GM21360 (cell line): Measurements from ENCODE around the gene OTOS.

ENCODE experiments used
- ATAC-seq: cut with Tn5 transposase; IDR thresholded peaks from one replicate; pipeline ENCODE4 v1.9.1; 2021; ENCODE audit warnings: mild to moderate bottlenecking, moderate library complexity; ENCODE audit not compliant: unreplicated experiment

Gene OTOS

DNA sequence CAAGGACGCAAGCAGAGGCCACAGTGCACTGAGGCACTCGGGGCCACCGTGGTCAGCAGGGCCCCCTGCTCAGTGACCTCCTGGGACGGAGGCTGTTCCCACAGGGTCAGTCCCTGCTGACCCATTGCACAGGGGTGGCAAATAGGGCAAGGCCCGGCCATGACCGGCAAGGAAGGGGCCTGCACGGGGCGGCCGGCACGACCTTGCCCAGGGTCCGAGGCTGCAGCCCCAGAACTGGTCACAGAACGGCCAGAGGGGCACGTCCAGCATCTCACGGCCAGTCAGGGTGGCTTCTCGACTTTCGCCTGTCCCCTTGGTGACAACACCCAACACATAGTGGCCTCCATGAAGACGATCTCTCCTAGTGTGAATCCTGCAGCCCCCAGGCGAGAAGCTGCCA is 27.6 kb upstream of the OTOS start:
- no peak for ATAC-seq

- no peak for ATAC-seq
Observed at GRCh38 chr2:240167588-240167880, 27.1 kb upstream of the OTOS start.

DNA sequence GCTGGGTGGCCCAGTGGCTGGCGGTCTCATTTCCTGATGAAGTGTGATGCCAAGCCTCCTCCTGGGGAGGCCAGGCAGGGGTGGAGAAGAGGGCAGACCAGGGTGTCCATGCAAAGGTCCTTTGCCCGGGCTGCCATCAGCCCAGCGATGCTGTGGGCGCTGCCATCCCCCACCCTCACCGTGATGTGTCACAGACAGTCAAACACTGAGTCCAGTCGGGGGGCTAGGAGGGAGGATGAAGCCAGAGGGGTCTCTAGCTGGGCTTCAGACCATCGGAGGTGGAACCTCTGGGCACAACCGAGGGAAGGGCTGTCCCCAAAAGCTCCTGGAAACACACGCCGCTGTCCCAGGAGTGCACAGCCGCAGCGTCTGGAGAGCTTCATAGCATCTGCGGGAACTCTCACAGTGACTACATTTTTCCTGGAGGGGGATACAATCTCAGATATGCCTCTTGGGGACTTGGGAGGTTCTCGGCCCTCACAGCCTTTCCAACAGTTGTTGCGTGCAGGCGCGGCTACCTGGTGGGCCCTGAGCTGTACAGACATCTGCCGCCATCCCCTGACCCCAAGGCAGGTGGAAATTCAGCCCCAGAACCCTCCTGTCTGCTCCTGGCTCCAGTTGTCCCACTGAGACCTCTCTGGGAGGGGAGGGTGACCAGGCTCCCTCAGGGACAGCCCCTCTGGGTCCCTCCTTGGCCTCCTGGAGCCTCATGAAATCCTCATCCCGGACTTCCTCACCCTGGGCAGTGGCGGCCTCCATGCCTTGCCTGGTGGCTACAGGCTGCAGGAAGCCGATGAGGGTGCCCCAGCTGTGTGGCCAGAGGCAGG is 26.5 kb upstream of the OTOS start:
- ATAC-seq: no peak

GRCh38 chr2:240166191-240166590 is 25.7 kb upstream of the OTOS start:
- no peak for ATAC-seq

DNA sequence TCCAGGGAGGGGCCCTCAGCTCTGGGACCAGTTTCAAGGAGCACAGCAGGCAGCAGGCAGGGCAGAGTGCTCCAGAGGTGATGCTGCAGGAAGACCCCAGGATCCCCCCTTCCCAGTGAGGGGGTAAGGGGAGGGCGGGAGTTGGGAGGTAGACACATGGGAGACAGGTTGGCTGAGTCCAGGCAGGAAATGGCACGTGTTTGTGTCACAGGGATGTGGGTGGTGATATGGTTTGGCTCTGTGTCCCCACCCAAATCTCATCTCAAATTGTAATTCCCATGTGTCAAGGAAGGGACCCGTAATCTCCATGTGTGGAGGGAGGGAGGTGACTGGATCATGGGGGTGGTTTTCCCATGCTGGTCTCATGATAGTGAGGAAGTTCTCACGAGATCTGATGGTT is 25.2 kb upstream of the OTOS start:
- ATAC-seq: no peak

DNA sequence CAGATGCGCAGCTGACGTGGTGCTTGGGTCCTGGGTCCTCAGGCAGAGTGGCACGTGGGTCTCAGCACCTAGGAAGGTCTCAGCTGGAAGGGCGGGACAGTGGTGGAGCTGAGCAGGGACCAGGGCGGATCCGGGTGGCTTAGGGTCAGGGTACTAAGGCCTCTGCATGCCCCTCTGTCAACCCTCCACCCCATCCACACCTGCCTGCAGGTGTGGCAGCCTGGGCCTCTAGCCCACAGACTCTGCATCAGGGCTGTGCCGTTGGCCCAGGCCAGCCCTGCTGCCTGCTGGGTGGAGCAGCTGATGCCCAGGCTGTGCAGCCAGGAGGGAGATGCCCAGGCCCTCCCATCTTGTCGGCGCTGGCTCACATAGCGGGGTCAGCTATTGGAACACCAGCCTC is 24.6 kb upstream of the OTOS start:
- no peak for ATAC-seq

- ATAC-seq: no peak
Observed at GRCh38 chr2:240164586-240164985, 24.1 kb upstream of the OTOS start.

DNA sequence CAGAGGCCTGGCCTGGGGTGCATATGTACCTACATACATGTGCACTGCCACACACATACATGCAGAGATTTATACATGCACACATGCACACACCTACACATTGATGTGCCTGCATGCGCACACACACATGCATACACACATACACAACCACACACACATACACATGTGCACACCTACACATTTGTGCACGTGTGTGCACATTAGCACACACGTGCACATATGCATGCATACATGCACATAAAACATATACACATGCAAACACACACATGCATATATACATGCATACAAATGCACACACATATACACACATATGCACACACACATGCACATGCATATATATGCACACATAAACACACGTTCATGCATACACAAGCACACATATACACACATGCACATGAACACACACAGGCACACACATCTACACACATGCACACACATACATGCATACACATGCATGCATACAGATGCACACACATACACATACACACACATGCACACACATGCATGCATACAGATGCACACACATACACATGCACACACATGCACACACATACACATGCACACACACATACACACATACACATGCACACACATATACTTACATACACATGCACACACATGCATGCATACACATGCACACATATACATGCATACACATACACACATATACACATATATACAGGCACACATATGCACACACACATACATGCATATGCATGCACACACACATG is 23.6 kb upstream of the OTOS start:
- ATAC-seq: no peak

DNA sequence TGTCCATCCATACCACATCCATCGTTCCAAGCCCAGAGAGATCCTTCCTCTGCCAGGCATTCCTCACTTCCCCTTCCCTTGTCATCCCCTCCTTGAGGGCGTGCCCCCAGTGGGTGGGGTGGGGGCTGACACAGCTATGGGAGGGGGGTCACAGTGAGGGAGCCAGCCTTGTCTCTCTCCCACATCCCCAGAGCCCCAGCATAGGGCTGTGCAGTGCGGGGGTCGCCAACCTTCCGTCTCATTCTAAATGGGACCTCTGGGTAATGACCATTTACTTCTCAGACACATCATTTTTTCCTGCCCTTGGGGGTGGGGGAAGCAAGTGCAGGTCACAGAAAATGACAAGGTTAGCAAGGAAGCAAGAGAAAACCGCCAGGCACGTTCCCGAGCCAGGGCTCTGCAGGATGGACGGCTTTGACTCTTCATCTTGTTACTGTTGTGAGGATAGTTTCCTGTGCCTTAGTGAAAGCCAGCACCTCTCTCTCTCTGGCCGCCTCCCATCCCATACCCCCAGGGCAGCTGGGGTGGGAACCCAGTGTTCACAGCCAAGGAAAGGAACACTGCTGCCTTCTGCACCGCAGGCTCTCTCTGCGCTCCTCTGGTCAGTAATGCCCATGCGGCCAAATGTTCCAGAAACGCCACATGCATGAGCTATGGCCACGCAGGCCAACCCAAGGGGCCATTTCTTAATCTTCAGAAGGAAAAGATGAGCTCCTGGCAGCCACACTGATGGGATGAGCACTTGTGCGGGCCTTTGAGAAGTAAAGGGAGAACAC is 22.7 kb upstream of the OTOS start:
- no peak for ATAC-seq

DNA sequence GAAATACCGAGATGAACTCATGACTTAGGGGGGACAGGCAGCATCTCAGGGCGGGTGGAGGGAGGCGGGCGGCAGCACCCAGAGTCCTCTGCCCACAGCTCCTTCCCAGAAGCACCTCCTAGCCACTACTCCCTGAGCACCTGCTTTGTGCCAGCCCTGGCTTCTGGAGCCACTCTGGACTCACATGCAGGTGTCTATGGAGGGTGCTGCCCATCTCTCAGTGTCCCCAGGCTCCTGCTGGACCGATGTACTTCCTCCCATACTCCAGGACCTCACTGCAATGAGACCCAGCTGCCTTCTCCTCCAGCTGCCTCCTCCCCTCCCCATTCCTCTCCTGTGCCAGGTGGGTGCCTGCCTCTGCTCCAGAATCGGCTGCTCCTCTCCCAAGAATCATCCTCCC is 22.1 kb upstream of the OTOS start:
- no peak for ATAC-seq

DNA sequence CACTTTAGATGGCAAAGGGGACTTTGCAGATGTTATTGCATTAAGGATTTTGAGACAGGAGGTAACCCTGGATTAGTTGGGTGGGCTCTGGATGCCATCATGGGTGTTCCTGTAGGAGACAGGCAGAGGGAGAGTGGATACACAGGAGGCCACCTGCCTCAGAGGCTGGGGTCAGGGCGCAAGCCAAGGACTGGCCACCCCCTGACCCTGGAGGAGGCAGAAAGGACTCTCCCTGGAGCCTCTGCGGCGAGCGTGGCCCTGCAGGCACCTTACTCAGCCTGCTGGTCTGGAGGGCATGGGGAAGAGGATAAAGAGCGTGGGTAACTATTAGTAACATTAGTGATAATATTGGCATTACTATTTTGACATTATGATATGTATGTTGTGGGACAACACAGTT is 21.6 kb upstream of the OTOS start:
- no peak for ATAC-seq

DNA sequence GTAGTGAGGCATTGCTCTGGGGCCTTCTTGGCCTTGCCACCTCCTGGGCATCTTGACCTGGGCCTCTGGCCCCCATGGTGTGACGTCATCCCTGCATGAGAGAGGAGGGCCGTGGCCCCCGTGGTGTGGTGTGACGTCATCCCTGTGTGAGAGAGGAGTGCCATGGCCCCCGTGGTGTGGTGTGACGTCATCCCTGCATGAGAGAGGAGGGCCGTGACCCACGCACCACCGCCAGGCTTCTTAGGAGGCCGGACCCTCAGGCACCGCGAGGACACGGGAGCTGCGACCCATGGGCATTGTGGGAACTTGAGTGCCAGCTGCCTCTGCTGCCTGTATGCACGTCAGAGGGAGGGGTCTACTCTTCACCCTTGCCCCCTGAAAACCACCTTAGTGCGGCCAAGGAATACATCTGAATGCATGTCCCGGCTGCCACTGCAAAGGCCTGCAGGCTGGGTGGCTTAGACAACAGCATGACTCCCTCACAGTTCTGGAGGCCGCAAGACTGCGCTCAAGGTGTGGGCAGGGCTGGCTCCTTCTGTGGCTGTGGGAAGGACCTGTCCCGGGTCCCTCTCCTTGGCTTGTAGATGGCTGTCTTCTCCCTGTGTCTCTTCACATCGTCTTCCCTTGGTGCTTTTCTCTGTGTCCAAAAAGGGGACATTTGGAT is 20.8 kb upstream of the OTOS start:
- ATAC-seq: no peak

DNA sequence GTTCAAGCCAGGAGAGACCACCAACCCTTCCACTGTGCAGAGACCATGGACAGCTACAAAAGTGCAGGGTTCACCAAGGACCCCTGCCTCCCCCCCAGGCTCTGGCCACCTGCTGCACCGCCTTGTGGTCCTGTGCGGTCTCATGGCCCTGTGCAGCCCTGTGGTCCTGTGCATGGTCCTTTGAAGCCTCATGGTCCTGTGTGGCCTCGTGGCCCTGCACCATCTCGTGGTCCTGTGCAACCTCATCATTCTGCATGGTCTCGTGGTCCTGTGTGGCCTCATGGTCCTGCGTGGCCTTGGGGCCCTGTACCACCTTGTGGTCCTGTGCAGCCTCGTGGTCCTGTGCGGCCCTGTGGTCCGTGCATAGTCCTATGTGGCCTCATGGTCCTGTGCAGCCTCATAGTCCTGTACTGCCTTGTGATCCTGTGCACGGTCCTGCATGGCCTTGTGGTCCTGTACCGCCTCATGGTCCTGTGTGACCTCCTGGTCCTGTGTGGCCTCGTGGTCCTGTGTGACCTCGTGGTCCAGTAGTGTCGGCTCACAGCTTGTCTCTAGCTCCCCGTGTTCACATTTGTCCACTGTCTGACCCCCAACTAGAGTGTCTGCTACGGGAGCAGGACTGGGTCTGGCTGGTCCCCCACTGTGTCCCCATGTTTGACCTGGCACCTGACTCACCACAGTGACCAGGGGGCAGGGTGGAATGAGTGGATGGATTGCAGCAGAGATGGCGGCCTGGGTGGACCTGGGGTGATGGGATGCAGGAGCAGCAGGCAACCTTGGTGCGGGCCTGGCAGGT is 20.0 kb upstream of the OTOS start:
- ATAC-seq: no peak

DNA sequence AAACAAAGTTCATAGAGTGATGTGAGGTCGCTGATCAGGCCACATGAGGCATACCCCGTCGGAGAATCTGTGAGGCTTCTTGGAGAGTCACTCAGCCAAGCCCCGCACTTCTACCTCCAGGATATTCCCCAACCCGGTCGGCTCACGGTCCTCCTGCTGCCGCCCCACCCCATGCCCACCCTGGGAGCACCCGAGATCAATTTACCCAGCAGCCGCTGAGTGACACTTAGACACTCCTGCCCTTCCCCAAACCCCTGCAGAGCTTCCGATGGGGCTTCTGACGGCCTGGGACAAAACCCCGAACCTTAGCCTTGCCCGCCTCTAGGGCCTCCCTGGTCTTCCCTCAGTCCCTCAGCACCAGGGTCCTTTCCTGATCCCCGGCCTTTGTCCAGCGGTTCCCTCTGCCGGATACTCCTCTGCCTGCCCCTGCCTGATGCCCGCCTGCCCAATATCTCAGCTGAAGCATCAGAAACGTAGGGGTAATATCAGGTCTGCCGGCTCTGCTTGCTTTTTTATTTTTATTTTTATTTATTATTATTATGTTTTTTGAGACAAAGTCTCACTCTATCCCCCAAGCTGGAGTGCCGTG is 18.9 kb upstream of the OTOS start:
- ATAC-seq: no peak

DNA sequence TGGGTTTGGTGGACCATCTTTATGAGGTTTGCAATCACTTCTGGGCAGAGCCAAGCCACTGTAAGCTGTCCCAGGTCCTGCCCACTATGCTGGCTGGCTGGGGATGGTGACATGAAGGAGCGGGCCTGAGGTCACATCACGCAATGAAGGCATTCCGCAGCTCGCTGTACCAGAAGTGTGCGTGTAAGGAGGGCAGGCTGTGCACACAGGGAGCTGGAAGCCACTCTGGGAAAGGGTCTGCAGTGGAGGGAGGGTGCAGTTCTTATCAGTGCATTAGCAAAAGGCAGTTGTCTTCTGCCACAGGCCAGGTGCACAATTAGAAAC is 16.7 kb upstream of the OTOS start:
- ATAC-seq: no peak

- ATAC-seq: no peak
Observed at GRCh38 chr2:240156435-240157146, 16.1 kb upstream of the OTOS start.

DNA sequence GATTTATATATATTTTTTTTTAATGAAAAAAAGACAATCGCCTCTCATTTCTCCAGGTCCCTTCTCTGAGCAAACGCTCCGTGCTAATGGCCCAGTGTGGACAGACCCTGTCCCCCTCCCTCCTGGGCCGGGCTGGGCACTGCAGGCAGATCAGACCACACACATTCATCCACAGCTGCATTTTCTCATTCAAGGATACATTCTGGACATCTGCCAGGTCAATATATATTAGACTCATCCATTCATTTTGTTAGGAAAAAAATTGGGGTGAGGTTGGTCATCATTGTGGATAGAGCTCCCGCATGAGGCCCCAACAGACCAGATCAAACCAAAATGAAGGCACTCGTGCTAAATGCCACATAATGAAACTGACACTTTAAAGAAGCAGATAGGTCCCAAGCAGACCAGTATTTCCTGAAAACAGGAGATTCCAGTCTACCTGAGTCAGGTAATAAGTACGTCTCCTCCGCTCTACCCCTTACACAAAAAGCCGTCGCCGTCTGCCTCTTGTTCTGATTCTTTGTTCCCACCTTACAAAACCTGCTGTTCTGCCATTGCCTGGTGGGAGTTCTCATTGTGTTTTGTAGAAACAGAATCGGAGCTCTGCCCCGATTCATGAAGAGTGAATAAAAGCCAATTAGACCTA is 15.4 kb upstream of the OTOS start:
- no peak for ATAC-seq

DNA sequence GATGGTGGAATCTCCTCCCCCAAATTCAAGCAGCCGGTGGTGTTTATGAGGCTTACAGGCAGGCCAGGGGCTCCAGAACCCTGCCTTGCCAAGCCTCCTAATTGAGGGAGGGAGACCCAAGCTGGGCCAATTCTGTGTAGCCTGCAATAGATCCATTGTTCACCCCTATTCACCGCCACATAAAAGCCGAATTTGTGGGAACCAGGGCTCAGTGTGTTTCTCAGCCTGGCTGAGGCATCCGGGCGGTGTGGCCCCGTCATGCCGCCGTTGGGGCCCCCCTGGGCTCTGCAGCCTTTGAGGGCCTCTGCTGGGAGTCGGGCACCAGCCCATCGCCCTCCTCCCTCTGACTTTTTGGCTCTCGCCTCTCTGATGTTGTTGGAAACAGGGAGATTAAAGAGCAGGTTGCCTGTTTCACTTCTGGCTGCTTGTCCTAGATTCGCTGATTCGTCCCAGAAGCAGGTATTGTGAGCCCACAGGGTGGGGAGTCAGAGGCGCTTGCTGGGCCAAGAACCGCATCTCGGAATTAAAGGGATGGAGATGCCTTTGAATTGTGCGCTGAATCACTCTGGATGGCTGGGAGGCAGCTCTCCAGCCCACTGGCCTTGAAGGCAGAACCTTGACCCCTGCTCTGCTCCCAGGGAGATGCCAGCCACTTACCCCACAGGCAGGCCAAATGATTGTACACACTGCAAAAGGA is 14.7 kb upstream of the OTOS start:
- no peak for ATAC-seq

DNA sequence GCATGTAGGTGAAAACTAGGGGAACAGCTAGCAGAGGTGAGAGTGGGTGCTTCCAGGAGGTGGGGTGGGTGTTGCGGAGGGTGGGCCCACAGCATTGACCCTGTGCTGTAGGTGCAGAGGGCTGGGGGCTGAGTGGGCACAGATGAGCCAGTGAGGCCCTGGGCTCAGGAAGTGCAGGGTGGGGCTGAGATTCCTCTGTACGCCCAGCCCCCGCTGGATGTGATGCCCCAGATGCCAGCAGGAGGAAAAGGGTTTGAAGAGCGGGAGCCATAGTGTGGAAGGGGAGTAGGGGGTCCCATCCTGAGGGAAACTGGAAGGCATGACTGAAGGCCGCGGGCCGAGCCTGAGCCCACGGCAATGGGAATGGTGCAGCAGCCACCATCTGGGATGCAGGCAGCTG is 14.1 kb upstream of the OTOS start:
- ATAC-seq: no peak
